ENCODE measurements around the gene AGFG1. TPM values are rescaled to one million over a fixed set of nuclear protein-coding genes. Genes with fewer than 3 reads are reported as not detected.

AGFG1 gene
- total RNA-seq, 1 experiment from 2014 or later, result 109 TPM

DNA sequence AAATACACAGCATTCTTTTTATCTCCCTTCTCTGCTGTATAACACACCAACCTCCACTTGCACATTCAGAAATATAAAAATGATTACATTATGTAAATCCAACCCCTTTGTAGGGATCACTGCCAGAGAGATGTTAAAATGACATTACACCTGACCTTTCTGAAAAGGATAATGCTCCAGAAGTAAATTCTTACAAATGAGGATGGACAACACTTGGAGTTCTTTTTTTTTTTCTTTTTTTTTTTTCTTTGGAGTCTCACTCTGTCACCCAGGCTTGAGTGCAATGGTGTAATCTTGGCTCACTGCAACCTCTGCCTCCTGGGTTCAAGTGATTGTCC, 20.3 kb upstream of the AGFG1 start:
- Histone ChIP-seq H3T11ph (ENCODE audit: low read length) (no peak overlapping the region), H2BK20ac (ENCODE audit: low read depth, low read length, poor library complexity, severe bottlenecking) (no peak overlapping the region), H3K56ac (ENCODE audit: insufficient read length, low read depth, low read length) (no peak overlapping the region), H3K23ac (ENCODE audit: insufficient read length, low read depth, low read length) (no peak overlapping the region), H4K8ac (replicated peaks; ENCODE audit: insufficient read length, low read depth, low read length) (no peak overlapping the region), H2AK5ac (ENCODE audit: insufficient read length, low read length) (no peak overlapping the region), H3K9me3 (ENCODE audit: control insufficient read depth, low read depth, low read length) (no peaks in the 10 kb centered on the region), H2BK5ac (ENCODE audit: insufficient read length, low read length) (no peak overlapping the region), H3K27me3 (ENCODE audit: insufficient read depth, low read length) (no peaks in the 10 kb centered on the region), H4K5ac (ENCODE audit: insufficient read length, low read depth, low read length) (no peak overlapping the region), H2BK15ac (ENCODE audit: low read depth, low read length) (no peak overlapping the region), H3K9ac (ENCODE audit: extremely low read depth, insufficient read length, low read length) (no peak overlapping the region), H2AFZ (ENCODE audit: low read length) (no peak overlapping the region), H3K4ac (ENCODE audit: low read depth, low read length) (no peak overlapping the region), H2BK12ac (ENCODE audit: insufficient read length, low read depth, low read length) (no peak overlapping the region), H3K27ac (ENCODE audit: insufficient read length, low read depth, low read length) (no peak overlapping the region), H3K79me1 (ENCODE audit: insufficient read depth, low read depth, low read length, poor library complexity, severe bottlenecking) (no peaks in the 10 kb centered on the region), H2BK120ac (ENCODE audit: low read depth, low read length, poor library complexity, severe bottlenecking) (no peak overlapping the region), H3K18ac (ENCODE audit: insufficient read length, low read depth, low read length) (no peak overlapping the region), H3K79me2 (ENCODE audit: insufficient read depth, low read length) (no peaks in the 10 kb centered on the region), H3K14ac (ENCODE audit: insufficient read depth, low read length) (no peak overlapping the region), H4K91ac (ENCODE audit: insufficient read length, low read depth, low read length) (no peak overlapping the region), H3K4me1 (ENCODE audit: insufficient read depth, low read length) (no peaks in the 10 kb centered on the region; the same call in 1 of the 2 replicates), H3K4me2 (ENCODE audit: insufficient read depth, insufficient read length, low read length) (no peak overlapping the region), H4K20me1 (ENCODE audit: control insufficient read depth, insufficient read depth, insufficient read length) (no peaks in the 10 kb centered on the region), H3K23me2 (ENCODE audit: insufficient read length, low read depth, low read length, poor library complexity, severe bottlenecking) (no peaks in the 10 kb centered on the region)
- Mint-ChIP-seq H3K4me1 (peaks cover 10 to 12% of the 10 kb centered on the region in 2 experiments), H3K27me3 (ENCODE audit: low read depth) (no peaks in the 10 kb centered on the region), H3K27ac (no peak overlapping the region), H3K4me3 (no peak overlapping the region), H3K9me3 (no peaks in the 10 kb centered on the region), H3K36me3 (ENCODE audit: insufficient read depth in 1 of 3, low read depth in 3 of 3) (no peaks in the 10 kb centered on the region)
- TF ChIP-seq, protein P1, sequence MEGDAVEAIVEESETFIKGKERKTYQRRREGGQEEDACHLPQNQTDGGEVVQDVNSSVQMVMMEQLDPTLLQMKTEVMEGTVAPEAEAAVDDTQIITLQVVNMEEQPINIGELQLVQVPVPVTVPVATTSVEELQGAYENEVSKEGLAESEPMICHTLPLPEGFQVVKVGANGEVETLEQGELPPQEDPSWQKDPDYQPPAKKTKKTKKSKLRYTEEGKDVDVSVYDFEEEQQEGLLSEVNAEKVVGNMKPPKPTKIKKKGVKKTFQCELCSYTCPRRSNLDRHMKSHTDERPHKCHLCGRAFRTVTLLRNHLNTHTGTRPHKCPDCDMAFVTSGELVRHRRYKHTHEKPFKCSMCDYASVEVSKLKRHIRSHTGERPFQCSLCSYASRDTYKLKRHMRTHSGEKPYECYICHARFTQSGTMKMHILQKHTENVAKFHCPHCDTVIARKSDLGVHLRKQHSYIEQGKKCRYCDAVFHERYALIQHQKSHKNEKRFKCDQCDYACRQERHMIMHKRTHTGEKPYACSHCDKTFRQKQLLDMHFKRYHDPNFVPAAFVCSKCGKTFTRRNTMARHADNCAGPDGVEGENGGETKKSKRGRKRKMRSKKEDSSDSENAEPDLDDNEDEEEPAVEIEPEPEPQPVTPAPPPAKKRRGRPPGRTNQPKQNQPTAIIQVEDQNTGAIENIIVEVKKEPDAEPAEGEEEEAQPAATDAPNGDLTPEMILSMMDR (conservative IDR thresholded peaks at IDR 0.05), result no peak
- no peak for DNase-seq

Data from H9 (cell line).